Gastroesophageal sphincter (tissue), 4 donors: ENCODE results near the gene DTNBP1. TPM values are rescaled to one million over a fixed set of nuclear protein-coding genes. Genes with fewer than 3 reads are reported as not detected.
A peak's percentile ranks its signal among the peaks of the same experiment; 100 is the strongest.

Source experiments
- ATAC-seq: fragments of 150-250 bp; one replicate; pipeline ENCODE4 v1.9.1; 2016; ENCODE audit warnings: mild to moderate bottlenecking, moderate library complexity
- H3K27ac ChIP-seq, 4 donors: fragments of 200-600 bp; sonication (generic) in 3 of 4; 1 replicate in 3 of 4; 2 replicates in 1 of 4; pipeline ENCODE4 v1.5.1; 2016 to 2019
- H3K27me3 ChIP-seq: fragments of 200-600 bp; sonication (generic); one replicate; pipeline ENCODE4 v1.5.1; 2019
- H3K36me3 ChIP-seq, 2 donors: fragments of 200-600 bp; sonication (generic); one replicate each; pipeline ENCODE4 v1.5.1; 2019; ENCODE audit warnings: control low read depth in 1 of 2
- H3K4me1 ChIP-seq, 3 donors: fragments of 200-600 bp; sonication (generic); 1 replicate in 2 of 3; 2 replicates in 1 of 3; pipeline ENCODE4 v1.5.1; 2016 to 2019; ENCODE audit warnings: control low read depth in 2 of 3
- H3K4me3 ChIP-seq, 2 donors: fragments of 200-600 bp; sonication (generic); one replicate each; pipeline ENCODE4 v1.5.1; 2019; ENCODE audit warnings: mild to moderate bottlenecking in 1 of 2, moderate library complexity in 1 of 2
- H3K9me3 ChIP-seq, 3 donors: fragments of 200-600 bp; sonication (generic); one replicate each; pipeline ENCODE4 v1.5.1; 2017 to 2019; ENCODE audit warnings: control low read depth in 2 of 3
- CTCF ChIP-seq, 4 experiments: fragments of 200-600 bp in 2 of 4; fragments of 450-650 bp in 2 of 4; sonication (generic) in 1 of 4; IDR thresholded peaks; one replicate each; pipeline ENCODE4 v1.5.1; 2017 to 2019; ENCODE audit warnings: antibody characterized with exemption in 4 of 4, mild to moderate bottlenecking in 2 of 4, moderate library complexity in 2 of 4
- EP300 ChIP-seq: sonication (generic); formaldehyde crosslinking; IDR thresholded peaks from one replicate; pipeline ENCODE4 v1.6.1; 2017; ENCODE audit warnings: antibody characterized with exemption, mild to moderate bottlenecking
- POLR2A ChIP-seq, 2 donors: fragments of 450-650 bp; IDR thresholded peaks; one replicate each; pipeline ENCODE4 v1.6.1; 2017; ENCODE audit warnings: antibody characterized with exemption in 2 of 2, mild to moderate bottlenecking in 2 of 2, moderate library complexity in 1 of 2
- POLR2AphosphoS5 ChIP-seq: sonication (generic); formaldehyde crosslinking; IDR thresholded peaks from one replicate; pipeline ENCODE4 v1.6.1; 2017; ENCODE audit warnings: antibody characterized with exemption
- WGBS, 2 donors: methylation state at CpG; one replicate each; pipeline ENCODE4 v1.1.5; 2018; ENCODE audit warnings: low coverage in 1 of 2; 5-methylcytosine and 5-hydroxymethylcytosine counted together
- total RNA-seq, 4 donors: library from RNA; depleted of rRNA; stranded (reverse); fragments of >200 nt; gene quantifications; one replicate each; pipeline ENCODE4 v1.1.0, GENCODE V29; 2016

The DTNBP1 gene
- total RNA-seq, 4 donors from 2014 or later: 14.4 to 20.2 (median 16.9) TPM

- Histone ChIP-seq H3K27ac (no peak overlapping the region), H3K9me3 (peaks cover 0 to 10% (median 0%) of the 10 kb centered on the region in 3 donors), H3K36me3 (peaks cover 0 to 75% of the 10 kb centered on the region in 2 donors), H3K4me1 (peaks cover 0 to 21% (median 0%) of the 10 kb centered on the region in 3 donors), H3K27me3 (no peaks in the 10 kb centered on the region), H3K4me3 (no peak overlapping the region)
- 94 to 100% methylated on average over 1 to 6 of the region's 14 CpGs for WGBS, 2 donors
- TF ChIP-seq CTCF (IDR thresholded peaks at IDR 0.05): no peak
- no peak for TF ChIP-seq EP300
- TF ChIP-seq POLR2AphosphoS5: no peak
- no peak for TF ChIP-seq POLR2A (IDR thresholded peaks at IDR 0.05)
- no peak for ATAC-seq
Observed at GRCh38 chr6:15524861-15525401, 137.9 kb downstream of the DTNBP1 start.

GRCh38 chr6:15523679-15524630 lies 138.9 kb downstream of the DTNBP1 start:
- H3K4me3 ChIP-seq: no peak overlapping the region
- no peak for ATAC-seq
- no peak overlapping the region for H3K27ac ChIP-seq
- peaks cover 0 to 10% (median 0%) of the 10 kb centered on the region in 3 donors for H3K9me3 ChIP-seq
- H3K4me1 ChIP-seq: peaks cover 0 to 21% (median 0%) of the 10 kb centered on the region in 3 donors
- H3K27me3 ChIP-seq: no peaks in the 10 kb centered on the region
- TF ChIP-seq POLR2A (IDR thresholded peaks at IDR 0.05) (no peak), EP300 (no peak), CTCF (IDR thresholded peaks at IDR 0.05) (no peak), POLR2AphosphoS5 (no peak)
- H3K36me3 ChIP-seq: peaks cover 0 to 79% of the 10 kb centered on the region in 2 donors
- 94 to 95% methylated on average over 8 to 19 of the region's 23 CpGs for WGBS, 2 donors

- H3K4me3 ChIP-seq: no peak overlapping the region
- TF ChIP-seq EP300 (no peak), POLR2A (IDR thresholded peaks at IDR 0.05) (no peak), CTCF (IDR thresholded peaks at IDR 0.05) (no peak), POLR2AphosphoS5 (no peak)
- no peak for ATAC-seq
- H3K27ac ChIP-seq: no peak overlapping the region
- peaks cover 0 to 21% (median 0%) of the 10 kb centered on the region in 3 donors for H3K4me1 ChIP-seq
- H3K36me3 ChIP-seq: peaks cover 0 to 79% of the 10 kb centered on the region in 2 donors
- WGBS, 2 donors: 91 to 96% methylated on average over 6 of the region's 16 CpGs
- no peaks in the 10 kb centered on the region for H3K27me3 ChIP-seq
- H3K9me3 ChIP-seq: peaks cover 0 to 3% (median 0%) of the 10 kb centered on the region in 3 donors
Observed at GRCh38 chr6:15522856-15523529, 139.8 kb downstream of the DTNBP1 start.

GRCh38 chr6:15522427-15522826 lies 140.4 kb downstream of the DTNBP1 start:
- ATAC-seq: peak; percentile 20

More at GRCh38 chr6:15522427-15522826, 140.4 kb downstream of the DTNBP1 start:
- peak overlapping the region in 2 of 4 donors; percentile 21 to 38 for H3K27ac ChIP-seq
- TF ChIP-seq POLR2A (IDR thresholded peaks at IDR 0.05) (no peak), EP300 (no peak), CTCF (IDR thresholded peaks at IDR 0.05) (no peak), POLR2AphosphoS5 (no peak)
- H3K4me1 ChIP-seq: peaks cover 0 to 21% (median 0%) of the 10 kb centered on the region in 3 donors
- H3K36me3 ChIP-seq: peaks cover 0 to 82% of the 10 kb centered on the region in 2 donors
- 73 to 75% methylated on average over 6 of the region's 6 CpGs for WGBS, 2 donors
- no peaks in the 10 kb centered on the region for H3K9me3 ChIP-seq
- H3K4me3 ChIP-seq: no peak overlapping the region
- no peaks in the 10 kb centered on the region for H3K27me3 ChIP-seq
